HEK293T (cell line): Measurements from ENCODE around the gene METTL23.
"Not testable (repeated sequence)": the region's sequence is repeated elsewhere in the genome, so short reads cannot be mapped to it uniquely, and the experiment has no call there.

ENCODE experiments used
- CTCF ChIA-PET: fragments of 350-600 bp; formaldehyde crosslinking; extraction: SDS; loops from one replicate; lab custom pipeline; 2021; ENCODE audit warnings: antibody characterized with exemption, inconsistent platforms; lab: Yijun Ruan, JAX
- POLR2A ChIA-PET: fragments of 350-600 bp; formaldehyde crosslinking; extraction: SDS; loops from one replicate; lab custom pipeline; 2020; ENCODE audit warnings: antibody characterized with exemption, inconsistent platforms; lab: Yijun Ruan, JAX
- DNase-seq: peaks from one replicate; pipeline ENCODE4 v3.0.0; 2012; ENCODE audit warnings: mixed read lengths; ENCODE audit errors: extremely low spot score
- ARNT ChIP-seq: fragments of 450-650 bp; IDR thresholded peaks from 2 replicates; pipeline ENCODE4 v1.6.1; 2017; ENCODE audit warnings: mild to moderate bottlenecking
- BHLHE40 ChIP-seq: fragments of 450-650 bp; IDR thresholded peaks from 2 replicates; pipeline ENCODE4 v1.6.1; 2016; ENCODE audit warnings: mild to moderate bottlenecking, moderate library complexity, borderline replicate concordance
- CTBP1 ChIP-seq: fragments of 450-650 bp; IDR thresholded peaks from 2 replicates; pipeline ENCODE4 v1.6.1; 2016; ENCODE audit warnings: borderline replicate concordance
- ELF4 ChIP-seq: fragments of 450-650 bp; IDR thresholded peaks from 2 replicates; pipeline ENCODE4 v1.6.1; 2017; ENCODE audit warnings: antibody characterized with exemption
- FOXA1 ChIP-seq: fragments of 450-650 bp; IDR thresholded peaks from 2 replicates; pipeline ENCODE4 v1.6.1; 2016; ENCODE audit warnings: mild to moderate bottlenecking
- FOXK2 ChIP-seq: fragments of 450-650 bp; IDR thresholded peaks from 2 replicates; pipeline ENCODE4 v1.6.1; 2016; ENCODE audit warnings: mild to moderate bottlenecking
- FOXM1 ChIP-seq: fragments of 450-650 bp; IDR thresholded peaks from 2 replicates; pipeline ENCODE4 v1.6.1; 2017; ENCODE audit warnings: mild to moderate bottlenecking, borderline replicate concordance
- HDGF ChIP-seq: fragments of 450-650 bp; IDR thresholded peaks from 2 replicates; pipeline ENCODE4 v1.6.1; 2017; ENCODE audit warnings: antibody characterized with exemption, borderline replicate concordance
- L3MBTL2 ChIP-seq: fragments of 450-650 bp; conservative IDR thresholded peaks from 2 replicates; pipeline ENCODE4 v1.6.1; 2016; ENCODE audit warnings: mild to moderate bottlenecking
- LEF1 ChIP-seq: fragments of 450-650 bp; IDR thresholded peaks from 2 replicates; pipeline ENCODE4 v1.6.1; 2017; ENCODE audit warnings: mild to moderate bottlenecking, borderline replicate concordance
- NFRKB ChIP-seq: fragments of 450-650 bp; IDR thresholded peaks from 2 replicates; pipeline ENCODE4 v1.6.1; 2016; ENCODE audit warnings: mild to moderate bottlenecking, moderate library complexity
- PKNOX1 ChIP-seq: fragments of 450-650 bp; IDR thresholded peaks from 2 replicates; pipeline ENCODE4 v1.6.1; 2016
- SP1 ChIP-seq: fragments of 450-650 bp; IDR thresholded peaks from 2 replicates; pipeline ENCODE4 v1.6.1; 2017
- SUZ12 ChIP-seq: fragments of 450-650 bp; IDR thresholded peaks from 2 replicates; pipeline ENCODE4 v1.6.1; 2016; ENCODE audit warnings: mild to moderate bottlenecking
- TARDBP ChIP-seq: fragments of 450-650 bp; IDR thresholded peaks from 2 replicates; pipeline ENCODE4 v1.6.1; 2016
- ZNF384 ChIP-seq: fragments of 450-650 bp; IDR thresholded peaks from 2 replicates; pipeline ENCODE4 v1.6.1; 2016

Gene METTL23

DNA sequence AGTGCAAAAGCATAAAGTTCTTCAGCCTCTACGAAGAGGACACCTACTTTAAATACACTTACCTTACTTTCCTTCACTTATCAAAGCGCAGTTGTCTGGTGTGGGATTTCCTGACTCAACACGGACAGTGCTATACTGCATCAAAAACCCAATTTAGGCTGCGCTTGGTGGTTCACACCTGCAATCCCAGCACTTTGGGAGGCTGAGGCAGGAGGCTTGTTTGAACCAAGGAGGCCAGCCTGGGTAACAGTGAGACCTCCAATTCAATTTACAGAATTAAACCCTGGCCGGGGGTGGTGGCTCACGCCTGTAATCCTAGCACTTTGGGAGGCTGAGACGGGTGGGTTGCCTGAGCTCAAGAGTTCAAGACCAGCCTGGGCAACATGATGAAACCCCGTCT lies 4.4 kb upstream of the METTL23 start:
- no peak for DNase-seq
- ChIA-PET POLR2A (interaction anchor here (1.3 to 1.8 kb wide), 2 partner anchors 14 to 51 kb away, joined by 3 to 4 read pairs; no protein-coding TSS in a partner anchor), CTCF (no interaction called here)
- TF ChIP-seq TARDBP = no peak
- no peak for TF ChIP-seq FOXK2
- TF ChIP-seq HDGF = no peak
- no peak for TF ChIP-seq SP1
- no peak for TF ChIP-seq L3MBTL2

GRCh38 chr17:76722977-76723376 lies 3.7 kb upstream of the METTL23 start:
- CTCF ChIA-PET, DNase-seq: not testable (repeated sequence)
- POLR2A ChIA-PET = interaction anchor here (1.3 to 2.4 kb wide), 2 partner anchors 11 to 14 kb away, joined by 3 to 7 read pairs; no protein-coding TSS in a partner anchor

DNA sequence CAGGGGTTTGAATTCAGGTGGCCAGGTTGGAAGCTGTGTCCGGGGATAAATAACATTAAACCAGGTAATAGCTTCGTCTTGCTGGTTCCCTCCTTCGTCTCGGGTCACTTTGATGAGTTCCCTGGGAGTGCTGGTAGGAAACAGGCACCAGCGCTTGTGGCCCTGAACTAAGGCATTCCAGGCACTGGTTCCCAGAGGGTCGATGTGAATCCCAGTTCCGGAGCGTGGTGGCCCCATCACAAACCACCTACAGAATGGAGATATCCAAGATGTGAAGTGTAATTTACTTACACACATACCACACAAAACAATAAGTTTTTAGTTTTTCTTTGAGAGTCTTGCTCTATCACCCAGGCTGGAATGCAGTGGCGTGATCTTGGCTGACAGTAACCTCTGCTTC lies 2.8 kb upstream of the METTL23 start:
- ChIA-PET POLR2A (interaction anchor here (2.4 to 6.2 kb wide), 2 partner anchors 12 to 14 kb away, joined by 7 to 58 read pairs; partner anchors contain the start of genes MFSD11 and SRSF2), CTCF (no interaction called here)
- TF ChIP-seq ZNF384 (no peak), SP1 (no peak), LEF1 (no peak), ARNT (no peak), PKNOX1 (no peak), CTBP1 (no peak), FOXA1 (no peak), SUZ12 (no peak), HDGF (no peak), BHLHE40 (no peak), FOXK2 (no peak), L3MBTL2 (no peak), TARDBP (no peak), ELF4 (no peak), NFRKB (no peak), FOXM1 (no peak)
- no peak for DNase-seq

- peak; percentile 52; the same call in 1 of the 2 replicates for TF ChIP-seq ZNF384
- TF ChIP-seq L3MBTL2 = 0 out of 2 replicates have a peak, but pooled peaks have one; percentile 49
- TF ChIP-seq ELF4 = no peak
- peak; percentile 43; the same call in 1 of the 2 replicates for TF ChIP-seq ARNT
- DNase-seq = peak; percentile 58
- CTCF ChIA-PET = interaction anchor here (0.6 to 0.7 kb wide), 3 partner anchors 9 to 130 kb away, joined by 3 to 4 read pairs (median 3); no protein-coding TSS in a partner anchor
- POLR2A ChIA-PET = interaction anchor here (0.7 to 6.2 kb wide), 9 partner anchors 9 to 185 kb away, joined by 3 to 58 read pairs (median 7); partner anchors contain the start of genes MFSD11, MXRA7, PRCD and SRSF2
Measured at GRCh38 chr17:76725580-76726230, 934 bp upstream of the METTL23 start.

DNA sequence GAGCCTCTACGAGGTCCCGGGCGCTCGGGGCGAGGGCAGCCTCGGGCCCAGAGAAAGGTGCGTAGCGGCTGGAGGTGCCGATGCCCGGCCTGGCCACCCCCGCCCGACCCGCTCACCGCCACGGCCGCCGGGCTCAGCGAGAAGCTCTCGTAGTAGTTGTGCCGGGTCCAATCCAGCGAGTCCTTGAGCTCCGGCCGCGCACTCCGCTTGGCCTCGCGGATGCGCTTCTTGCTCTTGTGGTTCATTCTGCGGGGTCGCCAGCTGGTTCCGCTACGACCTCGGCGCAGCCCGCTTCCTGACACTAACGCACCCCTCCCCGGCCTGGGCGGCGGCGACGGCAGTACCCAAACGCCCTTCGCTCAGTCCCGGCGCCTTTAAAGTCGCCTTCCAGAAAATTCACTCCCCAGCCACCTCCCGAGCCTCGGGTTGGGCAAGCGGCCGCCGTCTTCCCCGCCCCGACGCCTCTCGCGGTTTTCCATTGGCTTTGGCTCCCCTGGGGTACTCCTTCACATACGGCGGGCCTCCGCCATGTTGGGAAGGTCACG lies 336 bp upstream of the METTL23 start, which contains the start of gene JMJD6:
Gene JMJD6, minus strand, starts transcription at position 376 of the 545 bp plus-strand sequence. Its CDS starts 131 bp downstream, at position 245.
- TF ChIP-seq SP1 (no peak), HDGF (no peak), PKNOX1 (0 out of 2 replicates have a peak, but pooled peaks have one; percentile 8), LEF1 (no peak)
- POLR2A ChIA-PET = interaction anchor here (0.7 to 6.2 kb wide), 8 partner anchors 9 to 186 kb away, joined by 3 to 58 read pairs (median 6); partner anchors contain the start of genes MFSD11, MXRA7, PRCD and SRSF2
- CTCF ChIA-PET = interaction anchor here (0.6 to 0.7 kb wide), 2 partner anchors 9 to 11 kb away, joined by 3 read pairs; no protein-coding TSS in a partner anchor
- DNase-seq = peak; percentile 89

GRCh38 chr17:76727745-76728456 lies 1.3 kb downstream of the METTL23 start:
- DNase-seq = no peak

More at GRCh38 chr17:76727745-76728456, 1.3 kb downstream of the METTL23 start:
- TF ChIP-seq ELF4 (no peak), FOXM1 (no peak), SUZ12 (no peak), ZNF384 (peak; percentile 60; the same call in 1 of the 2 replicates), FOXA1 (no peak), TARDBP (no peak)
- ChIA-PET POLR2A (interaction anchor here (0.7 to 6.2 kb wide), 10 partner anchors 8 to 140 kb away, joined by 3 to 58 read pairs (median 4); partner anchors contain the start of genes MFSD11, MGAT5B, MXRA7 and SRSF2), CTCF (interaction anchor here (0.7 to 1.5 kb wide), 4 partner anchors 14 to 113 kb away, joined by 3 to 5 read pairs (median 4); no protein-coding TSS in a partner anchor)
